ENCODE data around the gene RPP30. TPM values are rescaled to one million over a fixed set of nuclear protein-coding genes. Genes with fewer than 3 reads are reported as not detected.

The RPP30 gene
- total and polyA plus RNA-seq, 9 of the 15 experiments (the other 6 are each of a cell fraction or from before 2014, with no cell fraction given) = 37.3 to 170 (median 69.1) TPM

DNA sequence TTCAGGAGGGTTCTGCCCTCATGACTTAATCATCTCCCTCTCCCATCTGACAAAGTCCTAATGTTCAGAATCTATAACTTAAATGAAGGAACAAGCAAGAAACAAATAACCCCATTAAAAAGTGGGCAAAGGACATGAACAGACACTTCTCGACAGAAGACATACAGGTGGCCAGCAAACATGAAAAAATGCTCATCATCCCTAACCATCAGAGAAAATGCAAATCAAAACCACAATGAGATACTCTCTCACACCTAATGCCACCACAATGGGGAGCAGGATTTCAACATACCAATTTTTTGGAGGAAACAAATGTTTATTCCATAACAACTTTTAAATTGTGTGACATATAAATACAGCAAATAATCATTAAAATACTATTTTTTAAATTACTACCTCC, 11.0 kb upstream of the RPP30 start:
- intact Hi-C loops (cut with micrococcal nuclease) = loop anchor here (5.0 kb wide), 2 partner anchors 908 to 1433 kb away; no protein-coding TSS in a partner anchor
- 0% methylated on average over 1 of the region's 1 CpG for WGBS (ENCODE audit: insufficient coverage, low coverage, missing lambda C conversion rate)
- FAIRE-seq = no peak

More for the DNA sequence above, 11.0 kb upstream of the RPP30 start:
- no peak overlapping the region for H3K4me2 ChIP-seq (ENCODE audit: insufficient read depth, low read length)
- no TSS peak for BruUV-seq (replicated peaks)
- H3K4me1 ChIP-seq (replicated peaks in 1 of 2; ENCODE audit: control insufficient read depth in 2 of 2, insufficient read depth in 2 of 2, low read length in 2 of 2) = peaks cover 0 to 15% of the 10 kb centered on the region in 2 experiments; a peak in 3 of 5 replicates
- H3K9ac ChIP-seq (ENCODE audit: insufficient read depth in 1 of 2, low read depth in 2 of 2, low read length in 2 of 2) = no peak overlapping the region
- no peaks in the 10 kb centered on the region for H3K36me3 ChIP-seq (ENCODE audit: control insufficient read depth, insufficient read depth, low read length)
- in situ Hi-C loops (cut with MboI) = loop anchor here (25.0 kb wide), 1 partner anchor 1423 kb away; no protein-coding TSS in a partner anchor
- no peaks in the 10 kb centered on the region for H3K9me1 ChIP-seq (ENCODE audit: control insufficient read depth, insufficient read depth, low read length)
- H3K4me3 ChIP-seq = no peak overlapping the region
- no peaks in the 10 kb centered on the region for H3K79me2 ChIP-seq (ENCODE audit: control insufficient read depth, insufficient read depth, low read length)
- no peak overlapping the region for H2AFZ ChIP-seq (ENCODE audit: low read depth, low read length)
- H3K9me3 ChIP-seq (replicated peaks; ENCODE audit: control insufficient read depth, insufficient read depth, low read depth, low read length) = no peaks in the 10 kb centered on the region
- ATAC-seq (no peak), DNase-seq (ENCODE audit: extremely low read depth in 1 of 4, low spot score in 3 of 4) (no peak)
- no peak for TF ChIP-seq TRIM25 (IDR thresholded peaks at IDR 0.05; ENCODE audit: borderline replicate concordance)
- TF ChIP-seq HNRNPL (IDR thresholded peaks at IDR 0.05; ENCODE audit: low read depth, low read length) = no peak
- TF ChIP-seq ZFX (CRISPR knock-in tag; IDR thresholded peaks at IDR 0.05) = no peak
- no peak for TF ChIP-seq ZNF75A (CRISPR knock-in tag; IDR thresholded peaks at IDR 0.05)
- no peak for TF ChIP-seq TBL1XR1 (IDR thresholded peaks at IDR 0.05; ENCODE audit: low read length in 2 of 2)
- ChIA-PET POLR2A (no interaction called here), CTCF (ENCODE audit: low intra/inter-chr PET ratio) (no interaction called here)
- no peak overlapping the region for H3K27ac ChIP-seq (ENCODE audit: extremely low read depth, low read depth, low read length)
- peaks cover 5 to 13% of the 10 kb centered on the region in 2 experiments; a peak in 4 of 5 replicates for H3K27me3 ChIP-seq (ENCODE audit: control insufficient read depth in 2 of 2, insufficient read depth in 2 of 2, low read length in 2 of 2)
- H4K20me1 ChIP-seq (replicated peaks; ENCODE audit: control insufficient read depth, insufficient read depth, low read length) = no peaks in the 10 kb centered on the region

All from K562 (cell line).